Left renal cortex interstitium (tissue), 4 donors: ENCODE results near the gene ZDHHC14. TPM values are rescaled to one million over a fixed set of nuclear protein-coding genes. Genes with fewer than 3 reads are reported as not detected.

ENCODE experiments used
- DNase-seq, 4 donors: peaks; one replicate each; pipeline ENCODE4 v3.0.0-alpha.2; 2013; ENCODE audit warnings: low read depth in 4 of 4, low spot score in 2 of 4, missing footprints in 1 of 4
- polyA plus RNA-seq, 4 donors: library from polyadenylated mRNA; unstranded; fragments of 120-200 nt; gene quantifications; one replicate each; pipeline ENCODE4 v1.2.1, GENCODE V29; 2013; ENCODE audit not compliant: insufficient read length in 4 of 4

Gene ZDHHC14
- polyA plus RNA-seq, 4 donors = 18.8 to 21.6 (median 19.9) TPM

- DNase-seq = no peak
These were observed 271.8 kb downstream of the ZDHHC14 start for GRCh38 chr6:157652601-157653363.

GRCh38 chr6:157653521-157653920 lies 272.5 kb downstream of the ZDHHC14 start:
- DNase-seq = no peak

DNA sequence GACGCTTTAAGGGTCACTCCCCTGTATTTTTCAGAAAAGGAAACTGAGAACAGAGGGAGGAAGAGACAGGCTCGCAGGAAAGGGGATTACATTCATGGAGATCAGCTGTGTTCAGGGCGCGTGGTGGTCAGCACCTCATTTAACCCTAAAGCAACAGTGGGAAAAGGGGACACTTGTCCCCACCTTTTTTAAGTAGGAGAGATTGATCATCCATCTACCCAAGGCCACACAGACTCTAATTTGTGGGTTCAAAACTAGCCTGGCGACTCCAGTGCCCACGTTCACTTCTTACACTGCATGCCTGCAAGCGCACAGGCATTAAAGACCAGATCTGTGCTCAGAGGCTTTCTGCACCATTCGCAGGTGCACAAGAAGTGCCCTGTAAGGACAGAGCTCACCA lies 274.1 kb downstream of the ZDHHC14 start:
- DNase-seq = no peak

GRCh38 chr6:157656437-157656997 lies 275.5 kb downstream of the ZDHHC14 start:
- DNase-seq = no peak

- DNase-seq = no peak
These were observed 276.8 kb downstream of the ZDHHC14 start for GRCh38 chr6:157657754-157658153.

GRCh38 chr6:157658301-157658700 lies 277.3 kb downstream of the ZDHHC14 start:
- DNase-seq = no peak

- DNase-seq = no peak
These were observed 278.7 kb downstream of the ZDHHC14 start for GRCh38 chr6:157659536-157660271.

GRCh38 chr6:157660414-157660813 lies 279.4 kb downstream of the ZDHHC14 start:
- no peak for DNase-seq

- DNase-seq = no peak
These were observed 280.7 kb downstream of the ZDHHC14 start for GRCh38 chr6:157661652-157662051.

DNA sequence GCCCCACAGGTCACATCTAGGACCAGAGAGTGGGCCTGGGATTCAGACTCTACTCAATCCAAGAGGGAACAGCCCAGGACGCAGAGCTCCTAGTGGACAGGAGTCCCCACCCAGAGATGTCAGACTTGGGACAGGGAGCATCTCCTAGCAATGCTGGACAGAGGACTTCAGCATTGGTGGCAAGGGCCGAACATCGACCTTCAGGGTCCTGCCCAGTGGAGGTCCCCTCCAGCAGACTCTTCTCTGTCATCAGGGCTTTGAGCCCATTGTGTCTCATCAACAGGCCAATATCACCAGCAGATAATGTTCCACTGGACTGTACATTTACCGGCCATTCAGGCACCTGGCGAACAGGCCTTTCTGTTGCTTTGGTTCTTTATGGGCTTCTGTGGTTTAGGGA lies 282.3 kb downstream of the ZDHHC14 start:
- no peak for DNase-seq

DNA sequence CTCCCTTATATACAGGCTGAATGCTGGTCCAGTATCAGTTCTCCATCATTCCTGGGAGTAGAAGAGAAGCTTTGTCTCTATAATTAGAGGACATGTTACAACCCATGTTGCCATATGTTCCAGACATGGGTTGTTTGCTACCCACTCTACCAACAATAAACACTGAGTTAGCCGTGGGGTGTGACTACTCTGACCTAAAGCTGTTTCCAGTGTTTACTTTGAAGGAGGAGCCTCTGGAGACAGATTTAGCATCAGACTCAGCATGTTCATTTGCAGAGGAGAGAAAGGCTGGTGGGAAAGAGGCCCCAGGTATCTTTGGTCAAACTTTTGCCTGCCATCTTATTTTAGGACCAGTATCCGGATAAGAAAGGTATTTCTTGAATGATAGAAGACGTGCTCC lies 284.2 kb downstream of the ZDHHC14 start:
- no peak for DNase-seq

DNA sequence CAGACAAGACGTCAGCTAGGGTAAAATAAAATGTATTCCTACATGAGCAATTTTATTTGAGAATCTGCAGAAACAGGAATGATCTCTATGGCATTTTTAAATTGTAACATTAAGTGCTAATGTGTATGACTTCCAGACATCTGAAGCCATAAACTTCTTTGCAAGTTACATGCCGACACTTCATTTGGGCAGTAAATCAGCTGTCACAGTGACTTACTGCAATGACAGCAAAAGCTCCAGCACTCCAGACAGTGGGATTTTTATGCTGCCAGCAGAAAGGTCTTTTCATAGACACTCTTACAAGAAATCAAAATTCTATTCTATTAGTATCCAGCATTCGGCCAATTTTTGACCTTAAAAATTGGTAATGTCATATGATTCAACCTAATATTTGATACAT lies 285.7 kb downstream of the ZDHHC14 start:
- DNase-seq = no peak

GRCh38 chr6:157667211-157668008 lies 286.4 kb downstream of the ZDHHC14 start:
- peak in 2 of 4 donors; percentile 58 to 78 for DNase-seq

- DNase-seq = no peak
These were observed 287.0 kb downstream of the ZDHHC14 start for GRCh38 chr6:157668009-157668401.

- no peak for DNase-seq
These were observed 287.7 kb downstream of the ZDHHC14 start for GRCh38 chr6:157668713-157669112.

DNA sequence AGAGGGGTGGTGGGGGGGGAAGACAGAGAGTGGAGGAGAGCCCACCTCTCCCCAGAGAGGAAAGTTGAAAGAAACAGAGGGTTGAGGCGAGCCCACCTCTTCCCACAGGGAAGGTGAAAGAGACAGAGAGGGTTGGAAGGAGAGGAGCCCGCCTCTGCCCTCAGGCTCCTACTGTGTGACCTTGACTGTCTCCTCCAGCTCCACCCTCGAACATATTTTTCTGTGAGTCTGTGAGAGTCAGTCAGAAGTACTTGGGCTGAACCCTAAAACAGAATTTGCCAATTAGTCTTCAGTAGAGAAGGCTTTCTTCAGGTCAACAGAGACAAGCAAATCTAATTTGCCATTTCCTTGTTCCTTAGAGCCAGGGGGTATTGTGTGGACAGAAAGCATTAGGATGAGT lies 288.3 kb downstream of the ZDHHC14 start:
- no peak for DNase-seq

DNA sequence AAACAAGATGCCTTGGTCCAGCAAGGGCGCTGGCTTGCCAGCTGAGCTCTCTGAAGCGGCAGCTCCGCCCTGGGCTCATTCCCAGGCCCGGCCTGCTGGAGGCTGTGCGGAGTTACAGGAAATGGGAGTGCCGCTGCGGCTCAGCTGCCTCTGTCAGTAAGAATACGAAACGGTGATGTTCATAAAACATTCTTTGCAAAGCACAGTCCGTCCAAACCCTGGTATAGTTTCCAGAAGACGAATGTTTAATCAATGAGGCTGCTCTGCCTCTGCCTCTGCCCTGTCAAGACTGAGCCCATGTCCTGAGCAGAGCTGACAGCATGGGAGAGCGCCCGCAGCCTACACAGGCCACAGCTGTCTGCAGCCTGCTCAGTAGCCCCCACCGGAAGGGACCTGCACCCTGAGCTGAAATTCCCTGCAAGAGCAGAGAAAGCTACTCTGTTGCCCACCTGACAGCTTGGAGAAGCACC lies 288.8 kb downstream of the ZDHHC14 start:
- peak in 1 of 4 donors; percentile 48 for DNase-seq

DNA sequence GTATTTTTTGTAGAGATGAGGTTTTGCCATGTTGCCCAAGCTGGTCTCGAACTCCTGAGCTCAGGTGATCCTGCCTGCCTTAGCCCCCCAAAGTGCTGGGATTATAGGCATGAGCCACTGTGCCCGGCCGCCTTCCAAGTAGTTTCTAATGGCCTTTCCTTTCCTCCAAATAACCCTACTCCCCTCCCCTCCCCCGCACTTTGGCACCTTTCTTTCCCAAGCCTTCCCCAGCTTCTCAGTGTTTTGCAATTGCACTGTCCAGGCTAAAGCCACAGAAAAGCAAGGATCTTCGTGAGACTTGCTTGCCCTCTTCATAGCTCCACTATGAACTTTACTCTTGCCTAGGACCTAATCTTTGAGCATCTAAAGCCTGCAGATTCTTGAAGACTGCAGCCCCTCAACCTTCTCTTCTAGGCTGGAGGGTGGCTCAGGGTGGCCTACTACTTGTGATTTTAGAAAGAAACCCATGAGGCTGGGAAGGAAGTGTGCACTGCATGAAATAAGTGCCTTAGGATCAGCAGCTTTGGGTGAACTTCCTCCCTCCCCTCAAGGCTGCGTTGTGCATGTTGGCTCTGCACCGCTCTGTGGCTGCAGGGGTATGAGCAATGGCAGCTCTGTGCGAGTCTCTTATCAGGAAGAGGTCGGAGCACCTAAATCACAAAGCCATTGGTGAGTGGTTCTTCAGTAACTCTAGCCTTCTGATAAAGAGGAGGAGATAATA lies 289.6 kb downstream of the ZDHHC14 start:
- no peak for DNase-seq

DNA sequence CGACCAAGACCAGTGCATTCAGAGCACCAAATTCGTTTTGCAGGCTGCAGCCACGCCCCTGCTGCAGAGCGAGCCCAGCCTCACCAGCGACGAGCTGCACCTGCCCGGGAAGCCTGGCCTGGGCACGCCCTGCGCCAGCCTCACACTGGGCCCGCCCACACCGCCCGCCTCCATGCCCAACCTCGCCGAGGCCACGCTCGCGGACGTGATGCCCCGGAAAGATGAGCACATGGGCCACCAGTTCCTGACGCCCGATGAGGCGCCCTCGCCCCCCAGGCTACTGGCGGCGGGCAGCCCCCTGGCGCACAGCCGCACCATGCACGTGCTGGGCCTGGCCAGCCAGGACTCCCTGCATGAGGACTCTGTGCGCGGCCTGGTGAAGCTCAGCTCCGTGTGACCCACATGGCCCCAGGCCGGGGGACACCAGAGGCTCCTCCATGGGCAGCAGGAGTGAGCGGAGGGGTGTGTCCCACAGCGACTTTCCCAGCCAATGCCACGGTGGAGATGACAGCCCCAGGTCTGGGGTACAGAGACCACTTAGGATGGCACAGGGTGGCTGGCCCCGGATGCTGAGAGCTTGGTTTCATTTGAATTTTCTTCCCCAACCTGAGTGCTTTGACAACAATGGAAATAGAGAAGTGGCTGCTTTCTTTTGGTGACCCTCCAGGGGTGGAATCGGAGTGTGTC lies 291.9 kb downstream of the ZDHHC14 start:
- DNase-seq = no peak

DNA sequence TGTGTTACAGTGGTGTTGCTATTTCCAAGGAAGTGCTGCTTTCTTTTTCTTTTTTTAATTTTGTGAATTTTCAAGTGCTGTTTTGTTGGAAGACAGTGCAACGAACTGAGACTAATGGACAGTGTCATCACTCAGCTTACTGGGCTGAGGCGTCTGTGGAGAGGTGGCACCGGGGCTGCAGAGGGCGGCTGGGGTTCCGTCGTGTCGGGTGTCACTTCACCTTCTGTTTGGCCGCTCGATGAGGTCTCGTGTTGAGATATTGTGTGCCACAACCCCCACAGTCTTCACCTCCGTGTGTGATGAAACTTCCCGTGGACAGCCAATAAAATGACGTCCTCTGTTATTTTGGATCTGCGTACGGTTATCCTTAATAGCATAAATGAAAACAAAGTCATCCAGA lies 292.6 kb downstream of the ZDHHC14 start:
- no peak for DNase-seq
